Chondrocyte (in vitro differentiated cells): ENCODE data around the gene ALDOA. TPM values are rescaled to one million over a fixed set of nuclear protein-coding genes. Genes with fewer than 3 reads are reported as not detected.
A peak's percentile ranks its signal among the peaks of the same experiment; 100 is the strongest.

Source experiments
- DNase-seq: peaks from one replicate; pipeline ENCODE4 v3.0.0; 2021; ENCODE audit warnings: mixed read lengths, low spot score
- H3K27ac Mint-ChIP-seq: one replicate; pipeline ENCODE4 v1.8.0; 2021; ENCODE audit warnings: mild to moderate bottlenecking, moderate library complexity, mixed read lengths; ENCODE audit not compliant: unreplicated experiment
- H3K27me3 Mint-ChIP-seq: 2 replicates; pipeline ENCODE4 v1.8.0; 2021; ENCODE audit warnings: low read depth, mixed read lengths
- H3K36me3 Mint-ChIP-seq: 2 replicates; pipeline ENCODE4 v1.8.0; 2021; ENCODE audit warnings: low read depth, mixed read lengths
- H3K4me1 Mint-ChIP-seq: 2 replicates; pipeline ENCODE4 v1.8.0; 2021; ENCODE audit warnings: low read depth, mild to moderate bottlenecking, mixed read lengths
- H3K4me3 Mint-ChIP-seq: one replicate; pipeline ENCODE4 v1.8.0; 2021; ENCODE audit warnings: mild to moderate bottlenecking, moderate library complexity, mixed read lengths; ENCODE audit not compliant: unreplicated experiment
- H3K9me3 Mint-ChIP-seq: 2 replicates; pipeline ENCODE4 v1.8.0; 2021; ENCODE audit warnings: low read depth, mixed read lengths
- total RNA-seq: library from RNA; stranded (reverse); gene quantifications from 3 replicates; pipeline ENCODE4 v1.2.1, GENCODE V29; 2021
- TF ChIP-seq, protein P1 (sequence below): fragments of 200-600 bp; sonication (generic); IDR thresholded peaks from 2 replicates; pipeline ENCODE4 v1.5.0; 2021; ENCODE audit warnings: antibody characterized with exemption, mild to moderate bottlenecking, moderate library complexity

Gene ALDOA
- total RNA-seq, 1 donor from 2014 or later: 1,094 TPM

DNA sequence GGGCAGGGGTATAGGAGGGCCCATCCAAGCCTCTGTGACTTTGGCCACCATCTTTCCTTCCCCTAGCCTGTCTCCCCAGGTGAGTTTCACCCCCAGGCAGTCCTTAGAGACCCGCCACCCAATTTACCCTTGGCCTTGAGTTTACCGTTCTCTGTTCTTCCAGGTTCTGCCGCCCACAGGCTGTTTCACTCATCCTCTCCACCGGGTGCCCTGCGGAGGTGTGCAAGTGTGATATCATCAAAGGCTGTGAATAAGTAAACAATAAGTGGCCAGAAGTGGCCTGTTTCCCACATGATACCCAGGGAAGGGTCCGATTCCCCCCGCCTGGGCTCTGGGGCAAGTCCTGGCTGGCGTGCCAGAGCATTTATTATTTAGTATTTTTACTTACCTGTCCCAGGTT lies 19.4 kb upstream of the ALDOA start:
- H3K27ac Mint-ChIP-seq: no peak overlapping the region
- H3K9me3 Mint-ChIP-seq: no peaks in the 10 kb centered on the region
- no peak overlapping the region for H3K4me3 Mint-ChIP-seq
- no peaks in the 10 kb centered on the region for H3K36me3 Mint-ChIP-seq
- H3K27me3 Mint-ChIP-seq: no peaks in the 10 kb centered on the region
- H3K4me1 Mint-ChIP-seq: peaks cover 4% of the 10 kb centered on the region
- no peak for DNase-seq
- TF ChIP-seq, protein P1, sequence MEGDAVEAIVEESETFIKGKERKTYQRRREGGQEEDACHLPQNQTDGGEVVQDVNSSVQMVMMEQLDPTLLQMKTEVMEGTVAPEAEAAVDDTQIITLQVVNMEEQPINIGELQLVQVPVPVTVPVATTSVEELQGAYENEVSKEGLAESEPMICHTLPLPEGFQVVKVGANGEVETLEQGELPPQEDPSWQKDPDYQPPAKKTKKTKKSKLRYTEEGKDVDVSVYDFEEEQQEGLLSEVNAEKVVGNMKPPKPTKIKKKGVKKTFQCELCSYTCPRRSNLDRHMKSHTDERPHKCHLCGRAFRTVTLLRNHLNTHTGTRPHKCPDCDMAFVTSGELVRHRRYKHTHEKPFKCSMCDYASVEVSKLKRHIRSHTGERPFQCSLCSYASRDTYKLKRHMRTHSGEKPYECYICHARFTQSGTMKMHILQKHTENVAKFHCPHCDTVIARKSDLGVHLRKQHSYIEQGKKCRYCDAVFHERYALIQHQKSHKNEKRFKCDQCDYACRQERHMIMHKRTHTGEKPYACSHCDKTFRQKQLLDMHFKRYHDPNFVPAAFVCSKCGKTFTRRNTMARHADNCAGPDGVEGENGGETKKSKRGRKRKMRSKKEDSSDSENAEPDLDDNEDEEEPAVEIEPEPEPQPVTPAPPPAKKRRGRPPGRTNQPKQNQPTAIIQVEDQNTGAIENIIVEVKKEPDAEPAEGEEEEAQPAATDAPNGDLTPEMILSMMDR: no peak

GRCh38 chr16:30046588-30046987 lies 19.0 kb upstream of the ALDOA start:
- Mint-ChIP-seq H3K4me1 (peaks cover 7% of the 10 kb centered on the region), H3K27me3 (no peaks in the 10 kb centered on the region), H3K9me3 (no peaks in the 10 kb centered on the region), H3K4me3 (no peak overlapping the region), H3K27ac (no peak overlapping the region), H3K36me3 (no peaks in the 10 kb centered on the region)
- DNase-seq: no peak
- TF ChIP-seq, protein P1: no peak

DNA sequence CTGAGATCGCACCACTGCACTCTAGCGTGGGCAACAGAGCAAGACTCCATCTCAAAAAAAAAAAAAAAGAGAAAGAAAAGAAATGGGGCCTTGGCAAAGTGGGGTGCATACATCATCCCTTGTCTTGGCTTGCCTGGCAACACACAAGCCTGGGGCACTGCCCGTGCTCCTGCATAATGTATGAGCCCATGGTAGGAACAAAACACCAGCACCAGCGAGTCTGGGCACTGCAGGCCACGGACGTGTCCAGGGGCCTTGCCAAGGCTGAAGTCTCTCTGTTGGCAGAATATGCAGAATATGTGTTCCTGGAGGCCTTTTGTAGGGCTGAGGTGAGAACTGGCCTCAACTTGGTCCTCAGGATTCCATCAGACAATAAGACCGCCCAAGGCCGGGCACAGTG lies 15.7 kb upstream of the ALDOA start:
- Mint-ChIP-seq H3K4me1 (peaks cover 22% of the 10 kb centered on the region), H3K36me3 (no peaks in the 10 kb centered on the region), H3K27ac (no peak overlapping the region), H3K9me3 (no peaks in the 10 kb centered on the region), H3K4me3 (no peak overlapping the region), H3K27me3 (no peaks in the 10 kb centered on the region)
- TF ChIP-seq, protein P1: no peak
- no peak for DNase-seq

- H3K27me3 Mint-ChIP-seq: no peaks in the 10 kb centered on the region
These were observed 14.0 kb upstream of the ALDOA start for GRCh38 chr16:30051518-30051917.

DNA sequence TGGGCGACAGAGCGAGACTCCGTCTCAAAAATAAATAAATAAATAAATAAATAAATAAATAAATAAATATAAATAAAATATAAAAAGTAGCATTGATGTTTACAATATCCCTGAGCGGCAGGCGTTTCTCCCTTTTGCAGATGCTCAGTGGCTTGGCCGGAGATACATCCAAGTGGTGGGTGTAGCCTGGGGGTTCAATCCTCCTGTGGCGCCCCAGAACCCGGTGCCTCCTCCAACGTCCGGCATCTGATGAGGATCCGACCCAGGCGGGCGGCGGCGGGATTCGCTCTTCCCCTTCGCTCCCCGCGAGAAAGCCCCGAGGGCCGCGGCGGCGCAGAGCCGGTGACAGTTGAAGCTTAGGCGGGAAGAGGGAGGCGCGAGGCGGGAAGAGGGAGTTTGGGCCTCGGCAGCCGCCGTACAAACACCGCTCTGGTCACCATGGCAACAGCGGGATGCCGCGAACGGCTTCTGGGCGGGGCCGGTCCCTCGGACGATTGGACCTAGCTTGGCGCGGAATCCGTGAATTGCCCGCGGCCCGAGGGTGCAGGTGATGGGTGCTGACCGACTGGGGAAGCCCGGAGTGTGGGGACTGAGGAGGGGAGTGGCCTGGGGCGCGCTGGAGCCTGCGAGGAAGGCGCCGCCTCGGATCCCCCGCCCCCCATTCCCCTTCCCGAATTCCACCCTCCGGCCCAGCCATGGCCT lies 12.7 kb upstream of the ALDOA start:
- Mint-ChIP-seq H3K4me3 (peak overlapping the region; percentile 85), H3K4me1 (peaks cover 22% of the 10 kb centered on the region), H3K27me3 (no peaks in the 10 kb centered on the region), H3K36me3 (no peaks in the 10 kb centered on the region), H3K9me3 (no peaks in the 10 kb centered on the region), H3K27ac (peak overlapping the region; percentile 74)
- TF ChIP-seq, protein P1: no peak
- peak; percentile 97 for DNase-seq

More at GRCh38 chr16:30051518-30051917, 14.0 kb upstream of the ALDOA start:
- Mint-ChIP-seq H3K9me3 (no peaks in the 10 kb centered on the region), H3K27ac (peak overlapping the region; percentile 98), H3K4me3 (peak overlapping the region; percentile 61), H3K4me1 (peaks cover 22% of the 10 kb centered on the region), H3K36me3 (no peaks in the 10 kb centered on the region)
- DNase-seq: no peak
- TF ChIP-seq, protein P1: no peak
